CD4-positive, alpha-beta T cell treated with Interleukin-2 at 100 ng/mL for 4 hours (primary cell): ENCODE data around the gene FKBP2.

Experiments used
- DNase-seq: peaks from one replicate; pipeline ENCODE4 v3.0.0-alpha.2; 2020; ENCODE audit warnings: low spot score

The FKBP2 gene

DNA sequence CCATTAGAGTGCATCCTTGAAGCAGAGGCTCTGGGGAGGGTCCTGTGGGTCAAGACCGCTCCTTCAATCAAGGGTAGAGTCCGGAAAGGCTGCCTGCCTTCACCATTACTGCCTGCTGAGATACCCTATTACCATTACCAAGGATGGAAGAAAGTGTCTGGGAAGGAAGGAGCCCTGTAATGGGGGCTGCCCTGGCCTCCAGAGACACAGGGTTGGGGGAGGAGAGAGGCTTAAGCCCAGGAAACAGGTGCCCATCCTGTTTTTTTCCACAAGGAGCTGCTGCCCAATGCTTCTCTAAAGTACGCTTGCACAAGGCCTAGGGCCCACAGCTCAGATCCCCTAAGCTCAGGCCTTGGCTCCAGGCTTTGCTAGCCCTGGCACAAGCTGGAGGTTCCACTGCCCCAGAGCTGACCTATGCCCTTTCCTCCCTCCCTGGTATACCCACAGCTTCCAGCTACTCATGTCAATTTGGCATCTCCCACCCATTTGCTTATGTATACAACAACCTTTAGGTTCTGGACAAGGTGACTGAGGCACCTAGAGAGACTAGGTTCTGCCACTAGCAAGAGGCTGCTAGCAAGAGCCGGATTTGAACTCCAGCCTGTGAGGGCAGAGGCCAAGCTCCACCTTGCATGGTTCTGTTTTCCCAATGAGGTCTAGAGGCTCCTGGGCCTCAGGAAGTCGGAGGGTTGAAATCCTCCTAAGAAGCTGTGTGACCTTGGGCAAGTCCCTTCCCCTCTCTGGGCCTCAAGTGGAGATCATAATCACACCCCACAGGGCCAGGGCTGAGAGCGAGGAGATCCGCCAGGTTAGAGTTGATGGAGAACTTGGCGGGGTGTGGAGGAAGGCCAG lies 8.9 kb downstream of the FKBP2 start:
- DNase-seq = no peak

DNA sequence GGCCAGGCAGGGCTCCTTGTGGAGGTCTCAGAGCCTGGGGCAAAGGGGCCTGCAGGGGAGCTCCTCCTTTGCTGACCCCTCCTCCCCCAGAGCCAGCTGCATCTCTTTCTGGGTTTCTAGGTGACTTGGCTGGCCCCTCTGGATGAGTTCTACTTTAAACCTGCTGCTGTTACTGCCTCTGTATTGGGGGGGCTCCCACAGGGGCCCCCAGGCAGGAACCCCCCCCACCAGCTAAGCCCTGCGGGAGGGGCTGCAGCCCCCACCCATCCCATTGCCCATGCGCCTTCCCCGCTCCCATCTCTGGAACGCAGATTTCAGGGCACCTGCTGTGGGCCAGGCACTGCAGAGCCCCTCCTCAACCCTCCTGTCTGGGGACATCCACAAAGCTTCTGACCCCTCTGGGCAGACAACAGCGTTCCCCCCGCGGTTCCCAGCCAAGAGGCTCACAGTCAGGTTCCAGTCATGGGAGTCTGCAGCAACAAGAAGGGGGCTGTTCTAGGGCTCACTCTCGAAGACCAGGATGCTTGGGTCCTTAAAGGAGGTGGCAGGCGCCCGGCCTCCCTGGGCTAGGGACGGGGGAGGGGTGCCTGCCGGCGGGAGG lies 9.6 kb downstream of the FKBP2 start:
- DNase-seq = no peak

DNA sequence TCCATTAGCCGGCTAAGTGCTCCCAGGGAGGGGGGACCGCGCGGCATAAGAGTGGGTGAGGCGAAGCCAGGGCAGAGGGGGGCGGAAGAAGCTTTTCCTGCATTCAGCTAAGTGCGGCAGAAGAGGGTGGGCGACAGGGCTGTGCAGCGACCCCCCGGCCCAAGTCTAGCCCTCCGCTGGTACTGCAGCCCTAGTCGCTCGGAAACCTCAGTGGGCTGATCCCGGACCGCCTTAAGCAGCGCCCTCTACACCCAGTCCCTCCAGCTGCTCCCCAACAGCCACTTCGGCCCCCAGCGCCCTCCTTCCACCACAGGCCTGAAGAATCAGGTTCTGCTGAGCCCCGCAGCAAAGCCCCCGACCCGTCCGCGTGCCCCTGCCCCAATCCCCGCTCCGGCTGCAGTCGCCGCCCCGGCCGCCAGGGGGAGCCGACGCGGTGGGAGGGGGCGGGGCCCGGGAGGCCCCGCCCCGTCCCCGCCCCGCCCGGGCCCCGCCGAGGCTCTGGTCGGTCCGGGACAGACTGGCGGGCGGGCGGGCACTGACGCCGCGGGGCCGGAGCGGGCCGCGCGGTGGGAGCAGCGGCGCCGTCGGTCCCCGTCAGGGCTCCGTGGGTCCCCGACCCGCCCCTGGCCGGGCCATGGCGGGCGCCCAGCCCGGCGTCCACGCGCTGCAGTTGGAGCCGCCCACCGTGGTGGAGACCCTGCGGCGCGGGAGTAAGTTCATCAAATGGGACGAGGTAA lies 10.3 kb downstream of the FKBP2 start, which contains the start of gene PLCB3:
Gene PLCB3 (plus strand): TSS at position 515 of the 737 bp plus-strand sequence. CDS start 120 bp downstream, at position 635.
- DNase-seq = peak; percentile 60

DNA sequence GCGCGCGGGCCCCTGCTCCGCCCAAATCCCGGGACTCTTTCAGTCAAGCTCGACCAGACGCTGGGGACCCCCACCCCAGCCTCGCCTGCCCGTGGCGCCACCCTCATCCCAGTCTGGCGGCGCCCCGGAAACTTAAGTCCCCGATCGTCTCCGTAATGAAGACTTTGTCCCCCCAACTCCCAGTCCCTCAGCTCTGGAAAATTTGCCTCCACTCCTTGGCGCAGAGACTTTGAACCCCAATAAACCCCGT lies 10.8 kb downstream of the FKBP2 start:
- no peak for DNase-seq

DNA sequence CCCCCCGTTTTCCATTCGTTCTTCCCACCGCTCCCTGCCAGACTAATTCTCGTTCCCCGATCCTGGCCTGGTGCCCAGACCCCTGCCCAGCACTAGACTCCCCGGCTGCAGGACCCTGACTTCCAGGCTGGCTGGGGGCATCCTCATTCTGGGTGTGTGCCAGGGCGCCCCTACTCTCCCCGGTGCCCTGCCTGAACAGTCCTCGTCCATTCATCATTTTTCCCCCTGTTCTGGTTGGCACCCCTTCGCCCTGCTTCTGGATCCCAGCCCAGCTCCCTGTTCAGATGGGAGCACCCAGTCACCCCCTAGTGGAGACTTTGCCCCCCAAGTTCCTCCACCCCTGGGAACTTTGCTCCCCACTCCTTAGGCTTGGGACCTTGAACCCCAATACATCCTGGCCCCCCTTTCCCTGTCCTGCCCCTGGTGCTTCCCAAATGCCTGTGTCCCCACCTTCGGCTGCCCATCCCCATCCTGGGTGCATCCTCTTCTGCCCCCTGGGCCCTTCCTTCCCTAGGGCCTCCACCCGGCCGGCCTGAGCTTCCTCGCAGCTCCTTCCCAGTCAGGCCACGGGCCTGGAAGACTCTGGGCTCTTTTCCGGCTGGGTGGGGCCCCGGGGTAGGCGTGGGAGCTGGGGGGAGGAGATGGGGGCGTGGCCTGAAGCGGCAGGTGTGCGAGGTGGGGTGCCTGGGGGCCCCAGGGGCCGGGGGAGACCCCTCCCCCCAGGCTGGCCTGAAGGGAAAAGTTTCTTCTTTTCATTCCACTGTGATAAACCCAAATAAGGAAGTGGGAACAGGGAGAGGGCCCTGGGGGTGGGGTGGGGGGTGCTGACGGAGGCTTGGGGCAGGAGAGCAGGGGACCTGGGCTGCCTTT lies 11.3 kb downstream of the FKBP2 start:
- no peak for DNase-seq

DNA sequence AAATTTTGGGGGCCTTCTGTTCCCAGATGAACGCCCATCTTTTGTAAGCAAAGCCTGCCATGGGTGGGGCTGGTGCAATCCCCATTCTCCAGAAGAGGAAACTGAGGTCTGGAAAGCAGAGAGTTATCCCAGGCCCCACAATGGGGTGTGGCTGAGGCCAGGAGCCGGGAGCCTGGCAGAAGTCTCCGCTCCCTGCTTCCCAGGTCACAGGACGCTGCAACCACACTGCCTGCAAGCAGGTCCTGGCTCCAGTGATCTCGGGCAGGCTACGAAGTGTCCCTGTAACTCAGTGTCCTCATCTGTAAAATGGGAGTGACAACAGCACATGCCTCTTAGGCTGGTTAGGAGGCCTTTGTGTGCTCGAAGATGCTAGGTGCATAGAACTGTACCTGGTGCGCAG lies 12.1 kb downstream of the FKBP2 start:
- DNase-seq = no peak

DNA sequence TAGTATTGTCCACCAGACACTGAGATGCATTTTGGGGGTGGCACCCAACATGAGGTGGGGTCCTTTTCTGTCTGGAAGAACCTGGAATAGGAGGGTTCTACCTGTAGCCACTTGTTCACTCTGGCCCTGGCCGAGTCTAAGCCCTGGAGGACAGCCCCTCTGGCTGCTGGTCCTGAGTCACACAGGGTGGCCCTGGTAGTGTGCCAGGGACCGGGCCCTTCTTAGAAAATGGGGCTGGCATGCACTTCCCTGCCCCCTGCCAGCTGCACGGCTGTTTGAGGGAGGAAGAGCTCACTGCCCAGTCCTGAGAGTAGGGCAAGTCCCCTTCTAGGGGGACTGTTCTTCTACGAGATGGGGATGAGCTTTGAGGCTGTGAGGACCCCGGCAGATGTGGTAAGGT lies 12.6 kb downstream of the FKBP2 start:
- DNase-seq = no peak

DNA sequence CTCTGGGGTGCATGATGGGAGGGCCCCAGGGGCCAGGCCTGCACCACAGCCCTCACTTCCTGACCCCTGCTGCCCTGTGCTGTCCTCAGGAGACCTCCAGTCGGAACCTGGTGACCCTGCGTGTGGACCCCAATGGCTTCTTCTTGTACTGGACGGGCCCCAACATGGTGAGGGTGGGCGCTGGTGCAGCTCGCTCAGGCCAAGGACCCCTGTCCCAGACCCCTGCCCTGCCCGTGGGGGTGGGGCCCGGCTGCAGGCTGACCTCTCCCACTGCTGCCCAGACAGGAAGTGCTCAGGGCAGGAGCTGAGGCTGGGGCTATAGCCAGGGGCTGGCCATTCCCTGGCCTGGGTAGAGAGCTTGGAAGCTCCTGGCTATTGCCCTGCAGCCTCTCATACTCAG lies 13.4 kb downstream of the FKBP2 start:
- DNase-seq = no peak

DNA sequence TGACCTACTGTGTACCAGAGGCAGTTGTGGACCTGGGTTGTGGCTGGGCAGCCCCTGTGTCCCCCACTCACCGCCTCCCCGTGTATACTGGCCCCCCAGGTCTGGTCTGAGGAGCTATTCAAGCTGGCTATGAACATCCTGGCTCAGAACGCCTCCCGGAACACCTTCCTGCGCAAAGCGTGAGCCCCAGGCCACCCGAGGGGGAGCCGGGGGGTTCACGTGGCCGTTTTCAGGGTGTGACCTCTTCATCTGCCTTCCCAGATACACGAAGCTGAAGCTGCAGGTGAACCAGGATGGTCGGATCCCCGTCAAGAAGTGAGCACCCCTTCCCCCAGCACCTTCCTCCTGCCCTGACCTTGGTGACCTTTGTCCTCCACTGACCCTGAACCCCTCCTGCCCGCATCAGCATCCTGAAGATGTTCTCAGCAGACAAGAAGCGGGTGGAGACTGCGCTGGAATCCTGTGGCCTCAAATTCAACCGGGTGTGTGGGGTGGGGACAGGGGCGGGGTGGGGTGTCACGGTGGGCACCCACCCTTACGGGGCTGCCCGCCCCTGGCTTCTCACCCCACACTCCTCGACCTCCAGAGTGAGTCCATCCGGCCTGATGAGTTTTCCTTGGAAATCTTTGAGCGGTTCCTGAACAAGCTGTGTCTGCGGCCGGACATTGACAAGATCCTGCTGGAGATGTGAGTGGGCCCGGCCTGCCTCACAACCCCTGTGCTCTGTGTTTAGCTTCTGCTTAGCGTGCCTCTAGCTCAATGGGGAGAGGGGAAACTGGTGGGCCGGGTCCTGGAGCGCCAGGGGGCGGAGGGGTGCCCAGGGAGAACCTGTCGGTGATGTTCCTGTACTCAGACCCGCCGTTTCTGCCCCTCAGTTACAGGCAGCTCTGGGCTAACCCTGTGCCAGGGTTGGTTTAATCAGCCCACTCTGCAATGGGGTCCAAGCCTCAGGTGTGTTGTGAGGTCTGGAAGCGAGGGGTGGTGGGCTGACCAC lies 14.5 kb downstream of the FKBP2 start:
- DNase-seq = no peak

DNA sequence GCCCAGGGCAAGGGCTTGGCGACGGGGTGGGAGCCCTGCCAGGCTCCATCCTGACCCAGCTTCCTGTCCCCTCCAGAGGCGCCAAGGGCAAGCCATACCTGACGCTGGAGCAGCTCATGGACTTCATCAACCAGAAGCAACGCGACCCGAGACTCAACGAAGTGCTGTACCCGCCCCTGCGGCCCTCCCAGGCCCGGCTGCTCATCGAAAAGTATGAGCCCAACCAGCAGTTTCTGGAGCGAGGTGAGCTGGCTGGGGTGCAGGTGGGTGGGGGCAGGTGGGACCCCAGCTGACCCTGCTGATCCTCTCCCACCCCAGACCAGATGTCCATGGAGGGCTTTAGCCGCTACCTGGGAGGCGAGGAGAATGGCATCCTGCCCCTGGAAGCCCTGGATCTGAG lies 15.4 kb downstream of the FKBP2 start:
- no peak for DNase-seq

DNA sequence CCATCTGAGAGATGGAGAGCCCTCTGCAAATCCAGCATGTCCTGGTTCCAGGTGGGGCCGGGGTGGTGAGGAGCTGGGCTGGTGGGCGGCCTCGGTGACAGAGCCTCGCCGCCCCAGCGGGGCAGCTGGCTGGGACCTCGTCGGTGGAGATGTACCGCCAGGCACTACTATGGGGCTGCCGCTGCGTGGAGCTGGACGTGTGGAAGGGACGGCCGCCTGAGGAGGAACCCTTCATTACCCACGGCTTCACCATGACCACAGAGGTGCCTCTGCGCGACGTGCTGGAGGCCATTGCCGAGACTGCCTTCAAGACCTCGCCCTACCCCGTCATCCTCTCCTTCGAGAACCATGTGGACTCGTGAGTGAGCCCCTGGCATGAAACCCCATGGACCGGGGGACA lies 17.5 kb downstream of the FKBP2 start:
- no peak for DNase-seq

DNA sequence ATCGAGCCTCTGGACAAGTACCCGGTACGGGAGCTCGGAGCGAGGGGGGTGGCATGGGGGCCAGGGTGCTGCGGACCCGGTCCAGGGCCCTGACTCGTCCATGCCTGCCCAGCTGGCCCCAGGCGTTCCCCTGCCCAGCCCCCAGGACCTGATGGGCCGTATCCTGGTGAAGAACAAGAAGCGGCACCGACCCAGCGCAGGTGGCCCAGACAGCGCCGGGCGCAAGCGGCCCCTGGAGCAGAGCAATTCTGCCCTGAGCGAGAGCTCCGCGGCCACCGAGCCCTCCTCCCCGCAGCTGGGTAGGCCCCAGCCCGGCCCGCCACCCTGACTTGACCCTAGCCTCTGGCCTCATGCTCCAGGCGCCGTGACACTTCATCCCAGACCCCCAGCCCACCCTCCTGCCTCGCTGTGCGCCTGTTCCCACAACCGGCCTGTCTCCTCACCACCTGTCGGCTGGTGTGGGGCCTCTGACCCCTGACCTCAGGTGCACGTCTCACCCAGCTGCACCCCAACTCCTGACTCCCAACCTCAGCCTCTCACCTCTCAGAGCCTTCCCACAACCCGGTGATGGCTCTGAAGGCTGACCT lies 18.1 kb downstream of the FKBP2 start:
- DNase-seq = no peak

DNA sequence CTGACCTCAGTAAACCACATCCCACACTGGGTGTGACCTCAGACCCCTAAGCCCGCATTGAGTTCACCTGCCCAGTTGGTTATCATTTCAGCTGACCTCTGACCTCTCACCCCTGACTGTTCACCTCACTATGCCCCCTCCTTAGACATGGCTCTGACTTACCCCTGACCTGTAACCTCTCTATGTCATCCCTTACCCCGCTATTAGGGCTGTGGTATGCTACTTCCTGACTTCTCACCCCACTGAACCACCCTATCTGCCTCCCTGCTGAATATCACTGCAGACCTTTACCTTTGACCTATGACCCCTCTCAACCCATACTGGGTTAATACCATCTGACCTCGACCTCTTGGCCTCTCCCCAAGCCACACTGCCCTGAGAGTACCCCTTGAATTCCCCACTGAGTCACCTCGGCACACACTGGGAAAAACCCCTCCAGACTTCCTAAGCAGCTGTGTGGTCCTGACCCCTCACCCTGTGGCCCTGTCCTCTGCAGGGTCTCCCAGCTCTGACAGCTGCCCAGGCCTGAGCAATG lies 18.7 kb downstream of the FKBP2 start:
- DNase-seq = no peak

DNA sequence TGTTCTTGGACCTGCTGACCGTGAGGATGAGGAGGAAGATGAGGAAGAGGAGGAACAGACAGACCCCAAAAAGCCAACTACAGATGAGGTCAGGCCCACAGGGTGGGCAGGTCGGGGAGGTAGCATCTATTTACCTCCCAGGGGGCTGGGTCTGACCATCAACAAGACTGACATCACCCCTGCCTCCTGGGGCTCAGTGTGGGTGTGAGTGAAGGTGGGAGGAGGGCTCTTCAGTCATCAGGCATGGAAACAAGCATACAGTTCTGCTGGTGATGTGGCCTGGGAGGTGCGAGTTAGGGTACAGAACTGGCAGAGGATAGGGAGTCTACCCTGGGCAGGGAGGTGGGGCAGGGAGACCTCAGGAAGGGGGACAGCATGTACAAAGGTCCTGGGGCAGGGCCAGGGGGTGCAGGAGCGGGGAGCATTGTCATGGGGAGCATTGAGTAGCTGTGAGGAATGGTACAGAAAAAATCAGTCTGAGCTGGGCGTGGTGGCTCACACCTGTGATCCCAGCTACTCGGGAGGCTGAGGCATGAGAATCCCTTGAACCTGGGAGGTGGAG lies 19.3 kb downstream of the FKBP2 start:
- DNase-seq = no peak

DNA sequence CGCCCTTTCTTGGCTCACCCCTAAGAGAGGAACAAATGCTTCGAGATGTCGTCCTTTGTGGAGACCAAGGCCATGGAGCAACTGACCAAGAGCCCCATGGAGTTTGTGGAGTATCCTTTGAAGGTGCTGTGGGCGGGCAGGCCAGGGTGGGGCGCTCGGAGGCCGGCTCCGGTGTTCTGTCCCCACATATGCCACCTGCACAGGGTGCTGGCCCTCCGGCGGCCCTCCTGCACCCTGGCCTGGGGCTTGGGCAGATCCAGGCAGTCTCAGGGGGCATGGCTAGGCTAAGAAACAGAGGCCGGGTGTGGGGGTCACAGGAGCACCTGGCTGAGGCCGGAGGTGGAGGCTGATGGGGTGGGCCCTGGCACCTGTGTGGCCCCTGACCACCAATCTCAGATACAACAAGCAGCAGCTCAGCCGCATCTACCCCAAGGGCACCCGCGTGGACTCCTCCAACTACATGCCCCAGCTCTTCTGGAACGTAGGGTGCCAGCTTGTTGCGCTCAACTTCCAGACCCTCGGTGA lies 20.7 kb downstream of the FKBP2 start:
- DNase-seq = no peak

DNA sequence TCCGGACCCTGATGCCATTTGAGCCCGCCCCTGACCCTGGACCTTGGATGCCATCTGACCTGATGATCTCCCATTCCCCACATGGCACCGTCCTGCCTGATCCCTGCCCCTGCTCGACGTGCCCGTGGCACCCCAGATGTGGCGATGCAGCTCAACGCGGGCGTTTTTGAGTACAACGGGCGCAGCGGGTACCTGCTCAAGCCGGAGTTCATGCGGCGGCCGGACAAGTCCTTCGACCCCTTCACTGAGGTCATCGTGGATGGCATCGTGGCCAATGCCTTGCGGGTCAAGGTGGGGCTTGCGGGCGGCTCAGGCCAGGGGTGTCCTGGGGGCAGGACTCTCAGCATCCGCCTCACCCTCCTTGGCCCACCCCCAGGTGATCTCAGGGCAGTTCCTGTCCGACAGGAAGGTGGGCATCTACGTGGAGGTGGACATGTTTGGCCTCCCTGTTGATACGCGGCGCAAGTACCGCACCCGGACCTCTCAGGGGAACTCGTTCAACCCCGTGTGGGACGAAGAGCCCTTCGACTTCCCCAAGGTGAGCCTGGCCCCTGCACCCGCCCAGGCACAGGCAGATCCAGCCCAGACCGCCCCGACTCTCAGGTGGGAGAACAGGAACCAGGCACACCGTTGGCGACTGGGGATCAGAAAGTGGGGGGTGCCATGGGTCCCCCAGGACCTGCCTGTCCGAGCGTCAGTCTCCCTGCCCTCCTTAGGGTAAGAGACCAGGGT lies 21.5 kb downstream of the FKBP2 start:
- DNase-seq = no peak

DNA sequence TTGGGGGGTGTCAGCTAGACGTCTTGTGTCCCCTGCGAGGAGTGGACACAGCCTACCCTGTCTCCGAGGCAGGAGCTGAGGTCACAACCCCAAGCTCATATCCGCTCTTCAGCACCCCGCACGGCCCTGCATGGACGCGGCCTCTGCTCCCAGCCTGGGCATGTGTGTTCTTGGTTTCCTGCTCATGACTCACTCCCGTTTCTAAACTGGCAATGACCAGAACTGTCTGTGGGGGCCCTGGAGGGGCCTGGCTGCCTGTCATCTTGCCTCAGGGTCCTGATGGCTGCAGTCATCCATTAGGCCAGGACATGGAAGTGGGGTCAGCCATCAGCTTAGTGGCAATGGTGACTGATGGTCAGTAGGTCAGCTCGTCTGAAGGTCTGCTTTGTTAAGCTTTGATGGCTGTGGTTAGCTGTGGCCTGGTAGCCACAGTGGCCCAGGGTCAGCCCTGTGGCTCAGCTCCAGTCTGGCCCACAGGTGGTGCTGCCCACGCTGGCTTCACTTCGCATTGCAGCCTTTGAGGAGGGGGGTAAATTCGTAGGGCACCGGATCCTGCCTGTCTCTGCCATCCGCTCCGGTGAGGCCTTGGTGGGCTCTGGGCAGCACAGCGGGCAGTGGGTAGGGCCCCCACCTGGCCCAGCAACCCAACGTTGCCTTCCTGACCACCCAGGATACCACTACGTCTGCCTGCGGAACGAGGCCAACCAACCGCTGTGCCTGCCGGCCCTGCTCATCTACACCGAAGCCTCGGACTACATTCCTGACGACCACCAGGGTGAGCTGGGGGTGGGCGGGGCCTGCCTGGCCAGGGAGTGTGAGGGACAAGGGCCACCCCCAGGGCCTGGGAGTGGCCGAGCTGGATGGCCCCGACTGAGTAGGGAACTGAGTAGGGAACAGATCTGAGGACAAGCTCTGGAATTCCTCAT lies 22.4 kb downstream of the FKBP2 start:
- no peak for DNase-seq

DNA sequence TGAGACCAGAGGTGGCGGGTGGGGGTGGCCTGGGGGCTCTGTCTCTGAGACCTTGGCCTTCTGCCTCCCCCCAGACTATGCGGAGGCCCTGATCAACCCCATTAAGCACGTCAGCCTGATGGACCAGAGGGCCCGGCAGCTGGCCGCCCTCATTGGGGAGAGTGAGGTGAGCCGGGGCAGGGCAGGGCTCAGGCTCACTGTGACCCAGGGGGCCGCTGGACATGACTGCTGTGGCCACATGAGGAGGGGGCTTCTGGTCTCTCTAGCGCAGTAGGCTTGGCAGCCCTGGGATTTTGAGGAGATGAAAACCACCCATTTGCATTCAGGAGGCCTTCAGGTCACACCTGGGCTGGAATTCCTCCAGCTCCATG lies 23.0 kb downstream of the FKBP2 start:
- no peak for DNase-seq
